ENCODE data around the gene OR6B3.

The OR6B3 gene

GRCh38 chr2:240043279-240043989 is 9.9 kb downstream of the OR6B3 start:
- no peak for DNase-seq (ENCODE audit: low spot score)

GRCh38 chr2:240042740-240043139 is 10.6 kb downstream of the OR6B3 start:
- no peak for DNase-seq (ENCODE audit: low spot score)

GRCh38 chr2:240041363-240041762 is 12.0 kb downstream of the OR6B3 start:
- no peak for DNase-seq (ENCODE audit: low spot score)

- no peak for DNase-seq (ENCODE audit: low spot score)
Measured at GRCh38 chr2:240037358-240037757, 16.0 kb downstream of the OR6B3 start.

DNA sequence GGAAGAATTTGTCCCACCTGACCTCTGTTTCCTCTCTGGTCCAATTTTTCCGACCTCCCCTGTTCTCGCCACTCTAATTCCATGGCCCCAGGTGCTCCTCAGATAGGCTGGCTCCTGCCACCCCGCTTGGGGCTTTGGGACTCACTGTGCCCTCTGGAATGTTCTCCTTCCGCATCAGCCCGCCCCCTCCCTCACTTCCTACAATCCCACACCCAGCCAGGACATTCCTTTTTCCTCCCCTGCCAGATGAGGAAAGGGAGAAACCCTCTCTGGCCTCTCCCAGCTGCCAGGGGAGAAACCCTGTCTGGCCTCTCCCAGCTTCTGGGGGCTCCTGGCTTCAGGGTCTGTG is 20.0 kb downstream of the OR6B3 start:
- DNase-seq (ENCODE audit: low spot score), result no peak

- no peak for DNase-seq (ENCODE audit: low spot score)
Measured at GRCh38 chr2:240032406-240033329, 20.7 kb downstream of the OR6B3 start.

GRCh38 chr2:240030379-240031094 is 22.8 kb downstream of the OR6B3 start, which contains the start of gene OR6B2:
Gene OR6B2, minus strand, starts transcription at chr2:240030429. Its CDS starts 0 bp downstream, at chr2:240030429.
- no peak for DNase-seq (ENCODE audit: low spot score)

- peak; percentile 35 for DNase-seq (ENCODE audit: low spot score)
Measured at GRCh38 chr2:240024766-240025165, 28.6 kb downstream of the OR6B3 start.

- no peak for DNase-seq (ENCODE audit: low spot score)
Measured at GRCh38 chr2:240023792-240024191, 29.5 kb downstream of the OR6B3 start.

DNA sequence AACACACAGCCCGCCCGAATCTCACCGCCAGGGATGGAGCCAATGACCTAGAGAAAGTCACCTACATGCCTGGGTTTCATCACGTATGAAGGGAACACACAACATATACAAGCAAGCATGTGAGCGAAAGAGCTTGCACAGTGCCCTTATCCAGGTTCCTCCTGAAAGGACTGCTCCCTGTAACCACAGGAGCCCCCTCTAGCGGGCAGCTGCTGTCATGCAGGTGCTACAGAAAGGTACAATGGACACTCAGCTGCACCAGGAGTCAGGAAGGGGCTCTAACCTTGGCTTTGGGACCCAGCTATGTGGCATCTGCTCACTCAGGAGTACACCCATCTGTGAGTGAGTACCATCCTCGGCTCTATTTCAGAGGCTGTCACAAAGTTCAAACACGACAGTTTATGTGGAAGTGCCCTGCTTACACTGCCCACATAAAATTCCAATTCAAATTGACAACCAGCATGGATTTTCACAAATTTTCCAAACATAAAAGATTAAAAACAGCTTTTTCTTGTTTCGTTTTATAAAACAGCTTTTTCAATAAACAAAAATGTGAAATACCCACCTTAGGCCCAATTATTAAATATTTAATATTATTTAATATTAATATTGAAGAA is 31.7 kb downstream of the OR6B3 start:
- DNase-seq (ENCODE audit: low spot score), result peak; percentile 79

DNA sequence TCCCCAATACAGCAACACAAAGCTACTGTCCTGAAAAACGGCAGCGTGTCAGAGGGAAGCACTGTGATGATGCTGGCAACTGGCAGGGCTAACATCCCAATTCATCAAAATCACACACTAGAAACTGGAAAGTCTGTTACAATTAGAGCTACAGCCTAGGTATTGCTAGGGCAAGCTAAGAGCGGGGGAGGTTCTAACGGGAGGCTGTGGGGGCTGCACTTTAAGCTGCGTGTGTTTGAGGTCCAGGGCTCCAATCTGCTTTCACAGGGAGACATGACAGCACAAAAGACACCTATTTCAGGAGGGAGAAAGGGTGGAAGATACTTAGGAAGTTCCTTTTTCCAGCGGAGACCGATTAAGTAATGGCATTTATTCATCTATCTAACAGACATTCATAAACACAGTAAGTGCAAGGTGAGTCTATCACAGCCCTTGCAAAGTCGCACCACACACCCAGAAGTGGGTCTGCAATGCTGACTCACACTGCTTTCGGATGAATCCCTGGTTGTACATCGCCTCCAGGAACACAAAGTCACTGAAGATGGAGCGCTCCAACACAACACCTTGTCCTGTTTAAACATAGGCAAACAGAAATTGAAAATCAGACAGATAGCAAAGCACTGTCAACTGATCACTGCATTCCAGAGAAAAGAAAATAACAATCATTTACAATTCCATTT is 35.1 kb downstream of the OR6B3 start:
- DNase-seq (ENCODE audit: low spot score), result no peak

GRCh38 chr2:240014327-240014726 is 39.0 kb downstream of the OR6B3 start:
- DNase-seq (ENCODE audit: low spot score), result no peak

- DNase-seq (ENCODE audit: low spot score), result peak; percentile 27
Measured at GRCh38 chr2:240013343-240013742, 40.0 kb downstream of the OR6B3 start.

DNA sequence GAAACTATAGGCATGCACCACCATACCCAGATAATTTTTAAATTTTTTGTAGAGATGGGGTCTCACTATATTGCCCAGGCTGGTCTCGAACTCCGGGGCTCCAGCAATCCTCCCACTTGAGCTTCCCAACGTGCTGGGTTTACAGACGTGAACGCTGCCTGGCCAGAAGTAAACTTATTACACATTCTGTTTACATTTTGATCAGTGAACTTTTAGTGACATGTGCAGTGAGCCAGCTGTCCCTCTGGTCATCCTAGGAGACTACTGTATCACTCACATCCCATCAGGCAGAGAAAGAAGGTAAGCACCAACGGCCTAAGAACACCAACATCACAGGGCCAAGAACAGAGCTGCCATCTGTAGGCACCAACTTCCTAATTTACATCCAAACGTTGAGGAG is 50.3 kb downstream of the OR6B3 start:
- no peak for DNase-seq (ENCODE audit: low spot score)

DNA sequence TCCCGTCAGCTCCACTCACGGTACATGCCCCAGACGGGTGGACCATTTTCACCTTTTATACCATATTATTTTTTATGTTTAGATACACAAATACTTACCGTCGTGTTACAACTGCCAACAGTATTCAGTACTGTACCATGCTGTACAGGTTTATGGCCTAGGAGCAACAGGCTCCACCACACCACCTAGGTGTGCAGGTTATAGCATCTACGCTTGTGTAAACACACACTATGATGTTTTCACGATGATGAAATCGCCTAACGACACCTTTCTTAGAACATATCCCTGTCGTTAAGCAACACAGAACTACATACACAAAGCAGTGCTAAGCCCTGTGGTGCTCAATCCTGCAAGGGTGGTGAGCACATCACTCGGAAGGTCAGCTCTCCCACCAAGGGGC is 52.6 kb downstream of the OR6B3 start:
- DNase-seq (ENCODE audit: low spot score), result no peak

GRCh38 chr2:239997686-239998409 is 55.5 kb downstream of the OR6B3 start:
- DNase-seq (ENCODE audit: low spot score), result no peak
